Fibroblast of mammary gland (primary cell): Measurements from ENCODE around the gene ATXN7L1.

Experiments used
- DNase-seq: peaks from one replicate; pipeline ENCODE4 v3.0.0-alpha.2; 2010; ENCODE audit warnings: low read depth
- H3K4me3 ChIP-seq: 2 replicates; pipeline ENCODE4 v1.5.1; 2011; ENCODE audit warnings: low read depth, mild to moderate bottlenecking, low read length, moderate library complexity; ENCODE audit not compliant: control insufficient read depth
- TF ChIP-seq, protein P1 (sequence below): conservative IDR thresholded peaks from 2 replicates; pipeline ENCODE4 v1.5.1; 2011; ENCODE audit warnings: low read depth, low read length, inconsistent platforms; ENCODE audit not compliant: control insufficient read depth, insufficient read depth

The ATXN7L1 gene

DNA sequence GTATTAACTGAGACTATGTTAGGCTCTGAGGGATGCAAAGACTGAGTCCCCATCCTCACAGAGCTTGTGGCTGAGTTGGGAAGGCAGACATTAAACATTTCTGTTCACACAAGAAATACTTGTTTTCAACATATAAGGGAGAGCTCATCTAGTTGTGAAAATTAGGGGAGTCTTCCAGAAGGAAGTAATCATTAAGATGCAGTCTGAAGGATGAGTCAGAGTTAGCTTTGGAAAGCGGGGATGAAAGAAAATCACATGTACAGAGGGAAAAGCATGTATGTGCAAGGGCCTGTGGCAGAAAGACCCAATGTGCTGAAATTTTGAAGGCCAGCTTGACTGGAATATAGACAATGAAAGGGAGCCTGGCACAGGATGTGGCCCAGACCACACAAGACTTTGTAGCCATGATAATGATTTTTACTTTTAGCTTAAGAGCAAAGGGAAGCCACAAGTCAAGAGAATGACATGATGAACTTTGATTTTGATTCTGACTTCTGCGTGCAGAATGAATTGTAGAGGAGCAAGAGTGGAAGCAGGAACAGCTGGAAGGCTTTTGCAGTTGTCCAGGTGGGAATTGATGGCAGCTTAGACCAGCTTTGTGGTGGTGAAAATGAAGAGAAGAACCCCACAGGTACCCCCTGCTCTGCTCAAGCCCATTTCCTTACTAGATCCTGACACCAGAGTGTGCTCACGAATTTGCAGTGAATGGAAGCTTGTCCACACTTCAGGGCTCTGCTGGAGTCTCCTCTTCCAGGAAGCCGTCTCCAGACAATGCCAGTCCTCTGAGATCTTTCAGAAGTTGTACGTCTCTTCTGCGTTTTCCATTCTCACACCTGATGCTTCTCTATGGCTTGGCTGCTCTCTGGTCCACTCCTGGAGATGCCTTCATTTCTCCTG lies 115.6 kb downstream of the ATXN7L1 start:
- peak; percentile 64 for DNase-seq
- TF ChIP-seq, protein P1, sequence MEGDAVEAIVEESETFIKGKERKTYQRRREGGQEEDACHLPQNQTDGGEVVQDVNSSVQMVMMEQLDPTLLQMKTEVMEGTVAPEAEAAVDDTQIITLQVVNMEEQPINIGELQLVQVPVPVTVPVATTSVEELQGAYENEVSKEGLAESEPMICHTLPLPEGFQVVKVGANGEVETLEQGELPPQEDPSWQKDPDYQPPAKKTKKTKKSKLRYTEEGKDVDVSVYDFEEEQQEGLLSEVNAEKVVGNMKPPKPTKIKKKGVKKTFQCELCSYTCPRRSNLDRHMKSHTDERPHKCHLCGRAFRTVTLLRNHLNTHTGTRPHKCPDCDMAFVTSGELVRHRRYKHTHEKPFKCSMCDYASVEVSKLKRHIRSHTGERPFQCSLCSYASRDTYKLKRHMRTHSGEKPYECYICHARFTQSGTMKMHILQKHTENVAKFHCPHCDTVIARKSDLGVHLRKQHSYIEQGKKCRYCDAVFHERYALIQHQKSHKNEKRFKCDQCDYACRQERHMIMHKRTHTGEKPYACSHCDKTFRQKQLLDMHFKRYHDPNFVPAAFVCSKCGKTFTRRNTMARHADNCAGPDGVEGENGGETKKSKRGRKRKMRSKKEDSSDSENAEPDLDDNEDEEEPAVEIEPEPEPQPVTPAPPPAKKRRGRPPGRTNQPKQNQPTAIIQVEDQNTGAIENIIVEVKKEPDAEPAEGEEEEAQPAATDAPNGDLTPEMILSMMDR = peak; percentile 4
- H3K4me3 ChIP-seq = no peak overlapping the region

DNA sequence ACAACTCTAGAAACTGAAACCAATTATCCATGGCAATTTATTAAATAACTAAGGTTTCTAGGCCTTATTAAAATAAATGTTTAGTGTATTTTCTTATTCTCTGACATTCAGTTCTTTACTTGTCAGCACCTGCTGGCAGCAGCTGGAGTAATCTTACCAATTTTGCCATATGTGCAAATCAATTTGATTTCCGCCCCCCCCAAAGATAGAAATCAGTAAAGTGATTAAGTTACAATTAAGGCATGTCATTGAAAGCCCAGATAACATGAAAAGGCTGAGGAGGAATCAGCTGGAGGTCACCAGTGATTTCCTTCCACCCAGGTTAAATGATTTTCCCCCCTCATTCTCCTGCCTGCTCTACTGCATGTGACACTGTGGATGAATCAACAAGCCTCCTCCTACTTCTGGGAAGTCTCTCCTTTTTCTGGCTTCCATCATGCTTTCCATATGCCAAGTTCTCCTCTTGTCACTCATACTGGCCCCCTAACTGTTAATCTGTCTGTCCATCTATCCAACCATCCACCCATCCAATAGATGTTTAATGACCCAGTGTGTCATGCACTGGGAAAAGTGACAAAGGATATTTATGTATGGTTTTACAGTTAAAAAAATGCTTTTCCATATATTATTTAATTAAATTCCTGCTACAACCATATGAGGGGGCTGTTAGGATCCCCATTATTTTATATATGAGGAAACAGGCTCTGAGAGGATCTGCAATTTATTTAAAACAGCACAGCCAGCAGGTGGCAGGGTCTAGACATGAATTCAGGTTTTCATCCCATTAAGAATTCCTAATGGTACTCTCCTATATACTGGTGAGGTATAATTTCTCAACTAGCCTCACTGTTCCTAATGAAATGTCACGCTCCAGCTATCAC lies 116.5 kb downstream of the ATXN7L1 start:
- DNase-seq = peak; percentile 77

GRCh38 chr7:105756367-105756766 lies 120.0 kb downstream of the ATXN7L1 start:
- no peak for DNase-seq
- TF ChIP-seq, protein P1 = no peak
- no peak overlapping the region for H3K4me3 ChIP-seq

More for the DNA sequence above, 116.5 kb downstream of the ATXN7L1 start:
- TF ChIP-seq, protein P1 = peak; percentile 62
- H3K4me3 ChIP-seq = no peak overlapping the region

GRCh38 chr7:105752671-105753275 lies 123.6 kb downstream of the ATXN7L1 start:
- no peak for DNase-seq
- H3K4me3 ChIP-seq = no peak overlapping the region
- TF ChIP-seq, protein P1 = no peak

GRCh38 chr7:105751054-105751453 lies 125.3 kb downstream of the ATXN7L1 start:
- DNase-seq = no peak
- TF ChIP-seq, protein P1 = no peak
- no peak overlapping the region for H3K4me3 ChIP-seq

- no peak overlapping the region for H3K4me3 ChIP-seq
- TF ChIP-seq, protein P1 = no peak
- DNase-seq = no peak
These were observed 127.7 kb downstream of the ATXN7L1 start for GRCh38 chr7:105748701-105749100.
